ENCODE results near the gene MEGF6.
"Not testable (repeated sequence)": the region's sequence is repeated elsewhere in the genome, so short reads cannot be mapped to it uniquely, and the experiment has no call there.

- not testable (repeated sequence) for TF ChIP-seq POLR2AphosphoS5 (IDR thresholded peaks at IDR 0.05; ENCODE audit: low read depth, low read length); POLR2A (IDR thresholded peaks at IDR 0.05; ENCODE audit: low read depth, low read length); TAF1 (IDR thresholded peaks at IDR 0.05; ENCODE audit: borderline replicate concordance, low read depth, low read length)
Measured at GRCh38 chr1:3583751-3584150, 27.6 kb downstream of the MEGF6 start.
